H1 (cell line): ENCODE data around the gene HACL1. TPM values are rescaled to one million over a fixed set of nuclear protein-coding genes. Genes with fewer than 3 reads are reported as not detected.

ENCODE experiments used
- CHD2 ChIP-seq: IDR thresholded peaks from 2 replicates; pipeline ENCODE4 v1.6.1; 2012; ENCODE audit warnings: low read length, improper control_type of control experiment
- HDAC2 ChIP-seq, 2 experiments: fragments of 300-600 bp in 1 of 2; sonication (generic) in 1 of 2; IDR thresholded peaks; 2 replicates each; pipeline ENCODE4 v1.6.1; 2011 to 2012; ENCODE audit warnings: low read depth in 2 of 2, low read length in 2 of 2, mild to moderate bottlenecking in 2 of 2, moderate library complexity in 2 of 2, borderline replicate concordance in 1 of 2, inconsistent platforms in 1 of 2
- MAFK ChIP-seq: IDR thresholded peaks from 2 replicates; pipeline ENCODE4 v1.6.1; 2012; ENCODE audit warnings: low read depth, mild to moderate bottlenecking, improper control_type of control experiment, low read length
- NANOG ChIP-seq: IDR thresholded peaks from 2 replicates; pipeline ENCODE4 v1.6.1; 2011; ENCODE audit warnings: low read length, low read depth, mild to moderate bottlenecking, inconsistent platforms; ENCODE audit not compliant: insufficient read depth, poor library complexity, severe bottlenecking
- POLR2AphosphoS5 ChIP-seq: IDR thresholded peaks from 2 replicates; pipeline ENCODE4 v1.6.1; 2011; ENCODE audit warnings: low read depth, low read length
- TEAD4 ChIP-seq: IDR thresholded peaks from 2 replicates; pipeline ENCODE4 v1.6.1; 2012; ENCODE audit warnings: low read depth, low read length, inconsistent platforms, mixed read lengths
- polyA plus RNA-seq, 7 experiments: library from polyadenylated mRNA; depleted of rRNA in 3 of 7; stranded (reverse) in 5 of 7; unstranded in 2 of 7; fragments of >200 nt in 5 of 7; fragments of 200-250 nt in 2 of 7; gene quantifications; 1 replicate in 5 of 7; 2 replicates in 1 of 7; 4 replicates in 1 of 7; pipeline versions ENCODE4 v1.2.1 to v1.2.3, GENCODE V29; 2011 to 2013; ENCODE audit warnings: missing spikeins in 2 of 7, mixed read lengths in 2 of 7
- total RNA-seq: library from RNA; stranded (reverse); fragmentation: NEBNext Ultra II Directional; extraction: Animal tissue kit (Norgen Biotek cat#: 25700); gene quantifications from 2 replicates; pipeline ENCODE4 v1.2.1, GENCODE V29; 2021

HACL1 gene
- total and polyA plus RNA-seq, 2 of the 8 experiments (the other 6 are each of a cell fraction or from before 2014, with no cell fraction given), result 38.2 to 46.0 TPM

GRCh38 chr3:15579051-15579450, 22.3 kb downstream of the HACL1 start (continued):
- TF ChIP-seq NANOG, result no peak
- TF ChIP-seq MAFK, result no peak
- no peak for TF ChIP-seq TEAD4
- no peak for TF ChIP-seq CHD2
- no peak for TF ChIP-seq HDAC2 (IDR thresholded peaks at IDR 0.05; ENCODE audit: borderline replicate concordance in 1 of 2, low read depth in 2 of 2, low read length in 2 of 2)
- TF ChIP-seq POLR2AphosphoS5, result no peak
